HG02973 (cell line): ENCODE data around the gene MED29.

Source experiments
- ATAC-seq: cut with Tn5 transposase; IDR thresholded peaks from one replicate; pipeline ENCODE4 v1.9.1; 2021; ENCODE audit warnings: moderate library complexity; ENCODE audit not compliant: unreplicated experiment

MED29 gene

GRCh38 chr19:39410017-39410830 is 19.0 kb downstream of the MED29 start:
- ATAC-seq, result no peak

- no peak for ATAC-seq
These were observed 19.6 kb downstream of the MED29 start for GRCh38 chr19:39410831-39411080.

GRCh38 chr19:39411081-39411831 is 20.1 kb downstream of the MED29 start:
- no peak for ATAC-seq

GRCh38 chr19:39411832-39412099 is 20.6 kb downstream of the MED29 start:
- ATAC-seq, result peak; percentile 21

GRCh38 chr19:39412100-39412866 is 21.1 kb downstream of the MED29 start, which contains the start of gene PLEKHG2:
Gene PLEKHG2, plus strand, starts transcription at chr19:39412669. Its CDS starts 1,418 bp downstream, at chr19:39414087.
- peak; percentile 43 for ATAC-seq

GRCh38 chr19:39412867-39413271 is 21.7 kb downstream of the MED29 start:
- no peak for ATAC-seq

GRCh38 chr19:39413272-39413910 is 22.2 kb downstream of the MED29 start:
- ATAC-seq, result no peak

GRCh38 chr19:39413911-39414608 is 22.9 kb downstream of the MED29 start:
- ATAC-seq, result no peak

GRCh38 chr19:39415111-39416046 is 24.2 kb downstream of the MED29 start:
- no peak for ATAC-seq

GRCh38 chr19:39416152-39417120 is 25.3 kb downstream of the MED29 start:
- no peak for ATAC-seq

GRCh38 chr19:39417463-39418181 is 26.4 kb downstream of the MED29 start:
- no peak for ATAC-seq

- ATAC-seq, result no peak
These were observed 27.8 kb downstream of the MED29 start for GRCh38 chr19:39419003-39419402.

GRCh38 chr19:39420769-39421168 is 29.6 kb downstream of the MED29 start:
- ATAC-seq, result no peak

GRCh38 chr19:39422020-39422419 is 30.8 kb downstream of the MED29 start:
- no peak for ATAC-seq

GRCh38 chr19:39423258-39424086 is 32.3 kb downstream of the MED29 start:
- no peak for ATAC-seq

GRCh38 chr19:39424934-39425333 is 33.8 kb downstream of the MED29 start:
- no peak for ATAC-seq

- ATAC-seq, result no peak
These were observed 34.6 kb downstream of the MED29 start for GRCh38 chr19:39425744-39426143.
